Mesendoderm (in vitro differentiated cells): ENCODE data around the gene NSD2.
"Not testable (repeated sequence)": the region's sequence is repeated elsewhere in the genome, so short reads cannot be mapped to it uniquely, and the experiment has no call there.

ENCODE experiments used
- DNase-seq: peaks from one replicate; pipeline ENCODE4 v3.0.0; 2013
- H2AK5ac ChIP-seq: 2 replicates; pipeline ENCODE4 v1.6.1; 2013; ENCODE audit warnings: low read length, inconsistent platforms
- H2BK120ac ChIP-seq: 2 replicates; pipeline ENCODE4 v1.6.1; 2013; ENCODE audit warnings: low read depth, mild to moderate bottlenecking, low read length, moderate library complexity, mixed read lengths
- H2BK15ac ChIP-seq: replicated peaks from 2 replicates; pipeline ENCODE4 v1.6.1; 2013; ENCODE audit warnings: low read depth, mild to moderate bottlenecking, moderate library complexity
- H2BK5ac ChIP-seq: 2 replicates; pipeline ENCODE4 v1.6.1; 2013; ENCODE audit warnings: low read length, inconsistent platforms
- H3K18ac ChIP-seq: 2 replicates; pipeline ENCODE4 v1.6.1; 2013; ENCODE audit warnings: mild to moderate bottlenecking, low read length, mixed read lengths
- H3K23ac ChIP-seq: one replicate; pipeline ENCODE4 v1.6.1; 2013; ENCODE audit warnings: low read length
- H3K27ac ChIP-seq: 2 replicates; pipeline ENCODE4 v1.5.1; 2013; ENCODE audit warnings: low read depth, mild to moderate bottlenecking, inconsistent platforms, low read length, moderate library complexity
- H3K27me3 ChIP-seq: 2 replicates; pipeline ENCODE4 v1.6.1; 2013; ENCODE audit warnings: low read length, control low read depth, mild to moderate bottlenecking, inconsistent platforms; ENCODE audit not compliant: insufficient read depth, poor library complexity
- H3K36me3 ChIP-seq: 2 replicates; pipeline ENCODE4 v1.6.1; 2013; ENCODE audit warnings: low read length, inconsistent platforms; ENCODE audit not compliant: control insufficient read depth, insufficient read depth
- H3K4ac ChIP-seq: one replicate; pipeline ENCODE4 v1.6.1; 2013; ENCODE audit warnings: low read depth, mild to moderate bottlenecking, low read length, moderate library complexity
- H3K4me1 ChIP-seq: 2 replicates; pipeline ENCODE4 v1.6.1; 2013; ENCODE audit warnings: low read depth, low read length, inconsistent platforms; ENCODE audit not compliant: control insufficient read depth
- H3K4me2 ChIP-seq: 2 replicates; pipeline ENCODE4 v1.6.1; 2013; ENCODE audit warnings: low read length
- H3K4me3 ChIP-seq: 2 replicates; pipeline ENCODE4 v1.5.1; 2013; ENCODE audit warnings: mild to moderate bottlenecking, low read length
- H3K56ac ChIP-seq: one replicate; pipeline ENCODE4 v1.6.1; 2013; ENCODE audit warnings: low read length
- H3K79me1 ChIP-seq: 2 replicates; pipeline ENCODE4 v1.6.1; 2013; ENCODE audit warnings: low read length, inconsistent platforms
- H3K79me2 ChIP-seq: 2 replicates; pipeline ENCODE4 v1.6.1; 2013; ENCODE audit warnings: mild to moderate bottlenecking, low read length; ENCODE audit not compliant: control insufficient read depth, insufficient read depth
- H3K9ac ChIP-seq: 2 replicates; pipeline ENCODE4 v1.6.1; 2013; ENCODE audit warnings: low read length, inconsistent platforms
- H4K5ac ChIP-seq: one replicate; pipeline ENCODE4 v1.6.1; 2013; ENCODE audit warnings: low read length
- H4K8ac ChIP-seq: one replicate; pipeline ENCODE4 v1.6.1; 2013; ENCODE audit warnings: low read depth, mild to moderate bottlenecking, control low read depth, low read length, moderate library complexity
- WGBS: extraction: QIAGEN DNeasy Blood & Tissue Kit; methylation state at CpG from one replicate; pipeline ENCODE4 v1.1.7; 2013; ENCODE audit warnings: low lambda C conversion rate, missing lambda C conversion rate; ENCODE audit not compliant: insufficient coverage; ENCODE audit errors: extremely low coverage; 5-methylcytosine and 5-hydroxymethylcytosine counted together

The NSD2 gene

GRCh38 chr4:1998296-1998695 lies 127.1 kb downstream of the NSD2 start:
- Histone ChIP-seq H3K56ac (no peak overlapping the region), H2BK120ac (no peak overlapping the region), H4K5ac (no peak overlapping the region), H3K4me1 (peaks cover 3% of the 10 kb centered on the region), H3K9ac (no peak overlapping the region), H3K4me2 (no peak overlapping the region), H2BK15ac (no peak overlapping the region), H2BK5ac (no peak overlapping the region), H3K36me3 (no peaks in the 10 kb centered on the region), H3K27ac (no peak overlapping the region), H3K27me3 (no peaks in the 10 kb centered on the region), H4K8ac (no peak overlapping the region), H3K4me3 (no peak overlapping the region), H3K79me1 (peaks cover 8% of the 10 kb centered on the region), H2AK5ac (no peak overlapping the region), H3K79me2 (peaks cover 47% of the 10 kb centered on the region), H3K23ac (no peak overlapping the region), H3K4ac (no peak overlapping the region), H3K18ac (no peak overlapping the region)
- no CpG with 5 or more reads among the region's 7 CpGs for WGBS
- DNase-seq: peak; percentile 49

- DNase-seq, H3K79me1 ChIP-seq, H2BK15ac ChIP-seq, H3K4me2 ChIP-seq, H4K8ac ChIP-seq, H3K18ac ChIP-seq, H3K56ac ChIP-seq, H4K5ac ChIP-seq, H3K9ac ChIP-seq, H3K23ac ChIP-seq, H3K27ac ChIP-seq, H3K4ac ChIP-seq, H2AK5ac ChIP-seq, H2BK5ac ChIP-seq, H3K4me3 ChIP-seq, H3K36me3 ChIP-seq, H2BK120ac ChIP-seq, H3K4me1 ChIP-seq, H3K27me3 ChIP-seq: not testable (repeated sequence)
- no CpG with 5 or more reads among the region's 4 CpGs for WGBS
- peaks cover 50% of the 10 kb centered on the region for H3K79me2 ChIP-seq
Measured at GRCh38 chr4:1999308-1999707, 128.1 kb downstream of the NSD2 start.

- not testable (repeated sequence) for H3K9ac ChIP-seq, H2BK5ac ChIP-seq, H3K23ac ChIP-seq, H3K27ac ChIP-seq, H2BK15ac ChIP-seq, H2AK5ac ChIP-seq, H3K4ac ChIP-seq, DNase-seq, H3K4me3 ChIP-seq, H3K27me3 ChIP-seq, H3K56ac ChIP-seq, H2BK120ac ChIP-seq, H3K4me1 ChIP-seq, H3K36me3 ChIP-seq, H4K8ac ChIP-seq, H4K5ac ChIP-seq, H3K4me2 ChIP-seq, H3K18ac ChIP-seq
- whole genome bisulfite sequencing: no CpG with 5 or more reads among the region's 2 CpGs
- peaks cover 16% of the 10 kb centered on the region for H3K79me1 ChIP-seq
- H3K79me2 ChIP-seq: peaks cover 55% of the 10 kb centered on the region
Measured at GRCh38 chr4:2003361-2003760, 132.2 kb downstream of the NSD2 start.

GRCh38 chr4:2006367-2006766 lies 135.2 kb downstream of the NSD2 start:
- Histone ChIP-seq H3K9ac (no peak overlapping the region), H3K4me1 (peaks cover 5% of the 10 kb centered on the region), H4K8ac (no peak overlapping the region), H2BK15ac (no peak overlapping the region), H2BK5ac (no peak overlapping the region), H3K18ac (no peak overlapping the region), H3K4ac (no peak overlapping the region), H2AK5ac (no peak overlapping the region), H3K4me2 (no peak overlapping the region), H3K4me3 (no peak overlapping the region), H2BK120ac (no peak overlapping the region), H3K27ac (no peak overlapping the region), H3K27me3 (no peaks in the 10 kb centered on the region), H3K56ac (no peak overlapping the region), H4K5ac (no peak overlapping the region), H3K36me3 (no peaks in the 10 kb centered on the region), H3K79me2 (peaks cover 39% of the 10 kb centered on the region), H3K79me1 (peaks cover 16% of the 10 kb centered on the region), H3K23ac (no peak overlapping the region)
- DNase-seq: no peak
- WGBS: no CpG with 5 or more reads among the region's 7 CpGs

DNA sequence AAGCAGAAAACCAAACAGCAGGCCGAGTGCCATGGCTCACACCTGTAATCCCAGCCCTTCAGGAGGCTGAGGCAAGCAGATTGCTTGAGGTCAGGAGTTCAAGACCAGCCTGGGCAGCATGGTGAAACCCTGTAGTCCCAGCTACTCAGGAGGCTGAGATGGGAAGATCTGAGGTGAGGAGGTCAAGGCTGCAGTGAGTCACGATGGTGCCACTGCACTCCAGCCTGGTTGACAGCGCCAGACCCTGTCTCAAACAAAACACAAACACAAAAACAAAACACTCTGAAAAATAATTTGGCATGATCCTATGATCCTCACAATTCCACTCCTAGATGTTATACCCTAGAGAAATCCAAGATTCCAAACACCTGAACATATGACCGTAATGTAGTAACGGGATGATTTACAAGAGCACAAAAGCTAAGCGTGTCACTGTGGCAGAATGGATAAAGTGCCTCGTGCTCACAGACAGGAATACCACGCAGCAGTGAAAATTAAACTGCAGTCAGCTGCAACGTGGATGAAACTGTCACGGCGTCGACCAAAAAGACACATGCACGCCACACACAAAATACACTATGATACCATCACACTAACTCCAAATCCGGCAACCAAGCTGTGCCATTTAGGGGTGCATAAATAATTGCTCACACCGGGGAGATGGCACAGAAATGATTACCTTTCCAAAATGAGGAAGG lies 135.9 kb downstream of the NSD2 start:
- no peaks in the 10 kb centered on the region for H3K27me3 ChIP-seq
- peak overlapping the region; percentile 76 for H3K9ac ChIP-seq
- DNase-seq: no peak
- H3K4me3 ChIP-seq: no peak overlapping the region
- H3K27ac ChIP-seq: no peak overlapping the region
- H3K4ac ChIP-seq: no peak overlapping the region
- no peaks in the 10 kb centered on the region for H3K36me3 ChIP-seq
- no peak overlapping the region for H3K18ac ChIP-seq
- H3K56ac ChIP-seq: peak overlapping the region; percentile 100
- H3K4me1 ChIP-seq: peaks cover 5% of the 10 kb centered on the region
- H3K23ac ChIP-seq: no peak overlapping the region
- H3K79me1 ChIP-seq: peaks cover 16% of the 10 kb centered on the region
- no peak overlapping the region for H2BK120ac ChIP-seq
- H2BK15ac ChIP-seq: no peak overlapping the region
- no peak overlapping the region for H2BK5ac ChIP-seq
- H3K4me2 ChIP-seq: peak overlapping the region; percentile 17
- H4K5ac ChIP-seq: no peak overlapping the region
- no CpG with 5 or more reads among the region's 15 CpGs for WGBS
- no peak overlapping the region for H4K8ac ChIP-seq
- peaks cover 39% of the 10 kb centered on the region for H3K79me2 ChIP-seq
- H2AK5ac ChIP-seq: no peak overlapping the region
